HG03060 (cell line): ENCODE data around the gene FOXA3.
A peak's percentile ranks its signal among the peaks of the same experiment; 100 is the strongest.

Experiments used
- ATAC-seq: cut with Tn5 transposase; IDR thresholded peaks from one replicate; pipeline ENCODE4 v1.9.1; 2021; ENCODE audit warnings: low read depth, moderate number of reproducible peaks; ENCODE audit not compliant: unreplicated experiment

The FOXA3 gene

GRCh38 chr19:45872095-45872919, 8.2 kb downstream of the FOXA3 start:
- no peak for ATAC-seq

GRCh38 chr19:45873219-45873772, 9.2 kb downstream of the FOXA3 start:
- ATAC-seq: no peak

DNA sequence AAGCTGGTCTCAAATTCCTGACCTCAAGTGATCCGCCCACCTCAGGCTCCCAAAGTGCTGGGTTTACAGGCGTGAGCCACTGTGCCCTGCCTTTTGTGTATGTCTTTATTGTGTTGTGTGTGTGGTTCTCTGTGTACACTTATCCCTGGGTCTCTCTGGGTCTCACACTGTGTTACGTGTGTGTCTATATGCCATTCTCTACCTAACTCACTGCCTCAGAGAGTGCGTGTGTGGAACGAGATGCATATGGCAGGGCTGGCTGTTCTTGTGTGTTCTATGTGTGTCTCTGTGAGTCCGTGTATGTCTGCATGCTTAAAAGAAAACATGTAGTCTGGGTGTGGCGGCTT, 10.5 kb downstream of the FOXA3 start:
- ATAC-seq: no peak

GRCh38 chr19:45876161-45876410, 12.0 kb downstream of the FOXA3 start:
- no peak for ATAC-seq

DNA sequence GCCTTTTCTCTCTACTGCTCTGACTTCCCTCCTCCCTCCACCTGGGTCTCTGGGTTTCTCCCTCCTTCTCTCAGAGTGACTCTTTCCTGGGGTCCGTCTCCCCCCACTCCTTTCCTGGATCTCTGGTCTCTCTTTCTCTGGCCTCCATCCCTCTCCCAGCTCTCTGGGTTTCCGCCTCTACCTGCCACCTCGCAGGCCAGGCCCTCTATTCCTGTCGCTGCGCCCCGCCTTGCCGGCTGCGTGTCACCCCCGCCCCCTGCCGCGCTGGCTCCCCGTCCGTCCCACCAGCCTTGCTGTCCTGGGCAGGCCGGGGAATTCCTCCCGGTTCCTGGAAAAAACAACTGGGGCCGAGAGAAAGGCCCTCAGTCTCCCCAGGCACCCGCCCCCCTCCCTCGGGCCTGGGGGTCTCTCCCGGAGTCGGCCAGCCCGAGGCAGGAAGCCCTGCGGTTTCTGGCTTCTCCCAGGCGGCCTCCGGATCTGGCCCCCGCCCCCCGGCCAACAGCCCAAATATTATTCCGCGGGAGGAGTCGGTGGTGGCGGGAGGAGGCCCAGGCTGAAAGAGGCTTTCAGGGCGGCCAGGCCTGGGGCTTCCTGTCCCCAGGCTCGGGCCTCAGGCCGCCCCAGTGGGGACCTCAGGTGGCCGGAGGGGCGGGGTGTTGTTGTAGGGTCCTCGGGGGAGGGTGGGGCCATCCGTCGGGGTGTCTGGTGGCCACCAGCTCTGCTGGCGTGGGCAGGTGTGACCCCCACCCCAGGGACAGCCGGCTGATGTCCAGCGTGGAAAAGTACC, 12.5 kb downstream of the FOXA3 start:
- ATAC-seq: no peak

DNA sequence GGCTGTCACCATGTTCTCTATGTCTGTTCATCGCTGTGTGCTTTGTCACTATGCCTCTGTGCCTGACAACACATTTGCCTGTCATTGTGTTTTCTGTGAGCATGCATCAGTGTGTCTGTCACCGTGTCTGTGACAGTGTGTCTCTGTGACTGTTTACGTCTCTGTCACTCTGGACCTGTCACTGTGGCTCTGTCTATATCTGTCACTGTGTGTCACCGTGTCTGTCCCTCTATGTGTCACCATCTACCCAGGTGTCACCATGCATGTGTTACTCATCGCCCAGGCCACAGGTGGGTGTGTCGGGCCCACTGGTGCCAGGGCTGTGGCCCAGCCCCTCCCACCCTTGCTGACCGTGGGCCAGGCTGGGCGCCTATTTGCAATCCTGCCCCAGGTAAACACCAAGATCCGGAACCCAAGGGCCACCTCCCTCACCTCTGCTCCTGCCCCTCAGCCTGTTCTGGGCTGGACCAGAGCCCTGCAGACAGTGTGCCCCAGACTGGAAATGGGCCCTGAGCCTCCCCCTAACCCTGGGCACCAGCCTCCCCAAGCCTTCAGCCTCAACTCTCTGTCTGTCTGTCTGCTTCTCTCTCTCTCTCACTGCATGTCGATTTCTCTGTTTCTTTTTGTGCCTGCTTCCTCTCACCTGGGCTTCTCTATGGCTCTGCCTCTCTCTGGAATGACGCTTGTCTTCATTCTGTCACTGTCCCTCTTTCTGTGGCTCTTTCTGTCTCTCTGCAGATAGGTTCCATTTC, 14.1 kb downstream of the FOXA3 start:
- no peak for ATAC-seq

DNA sequence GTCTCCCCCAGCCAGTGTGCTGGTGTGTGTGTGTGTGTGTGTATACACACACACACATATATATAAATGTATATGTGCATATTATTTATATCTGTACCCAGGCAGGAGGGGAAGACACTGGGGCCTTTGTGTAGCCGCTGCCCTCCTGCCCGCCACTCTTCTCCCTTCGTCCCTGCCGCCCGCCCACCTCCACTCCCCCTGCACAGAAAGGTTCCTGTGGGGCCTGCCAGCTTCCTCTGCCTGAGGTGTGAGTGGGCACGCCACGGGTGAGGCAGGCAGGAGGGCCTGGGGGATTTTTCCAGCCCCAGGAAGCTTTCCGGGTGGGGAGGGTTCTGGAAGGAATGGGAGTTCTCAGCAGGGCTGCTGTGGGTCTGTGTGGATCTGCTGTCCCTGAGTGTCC, 14.9 kb downstream of the FOXA3 start:
- no peak for ATAC-seq

GRCh38 chr19:45879971-45880370, 15.8 kb downstream of the FOXA3 start:
- ATAC-seq: no peak

DNA sequence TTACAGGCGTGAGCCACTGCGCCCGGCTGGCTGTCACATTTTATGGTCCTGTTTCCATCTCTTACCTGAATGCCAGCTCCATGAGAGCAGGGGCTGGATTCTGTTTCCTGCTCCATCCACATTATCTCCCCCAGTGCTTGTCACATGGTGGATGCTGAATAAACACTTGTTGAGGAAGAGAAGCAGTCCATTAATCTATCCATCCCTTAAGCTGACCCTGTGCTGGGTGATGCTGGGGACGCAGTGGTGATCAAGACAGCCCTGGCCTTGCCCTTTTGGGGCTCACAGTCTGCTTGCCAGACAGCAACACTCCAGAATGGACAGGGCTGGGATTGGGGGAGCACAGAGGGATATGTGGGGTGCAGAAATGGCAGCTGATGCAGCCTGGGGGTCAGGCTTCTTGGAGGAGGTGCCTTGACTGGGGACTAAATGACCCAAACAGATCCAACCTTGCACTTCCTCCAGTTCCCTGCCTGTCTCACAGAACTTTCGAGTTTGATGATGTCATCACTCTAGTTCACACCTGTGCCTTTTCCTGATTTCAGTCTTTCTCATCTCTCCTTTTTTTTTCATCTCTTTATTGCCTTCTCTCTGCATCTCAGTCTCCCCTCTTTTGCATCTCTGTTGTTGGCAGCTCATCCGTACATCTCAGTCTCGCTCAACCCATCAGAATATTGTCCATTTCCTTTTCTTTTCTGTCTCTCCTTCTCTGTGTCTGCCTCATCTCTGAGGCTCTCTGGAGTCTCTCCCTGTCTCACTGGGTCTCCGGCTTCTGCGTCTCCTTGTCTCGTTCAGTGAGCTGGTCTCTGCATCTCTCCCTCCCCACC, 17.2 kb downstream of the FOXA3 start:
- no peak for ATAC-seq

DNA sequence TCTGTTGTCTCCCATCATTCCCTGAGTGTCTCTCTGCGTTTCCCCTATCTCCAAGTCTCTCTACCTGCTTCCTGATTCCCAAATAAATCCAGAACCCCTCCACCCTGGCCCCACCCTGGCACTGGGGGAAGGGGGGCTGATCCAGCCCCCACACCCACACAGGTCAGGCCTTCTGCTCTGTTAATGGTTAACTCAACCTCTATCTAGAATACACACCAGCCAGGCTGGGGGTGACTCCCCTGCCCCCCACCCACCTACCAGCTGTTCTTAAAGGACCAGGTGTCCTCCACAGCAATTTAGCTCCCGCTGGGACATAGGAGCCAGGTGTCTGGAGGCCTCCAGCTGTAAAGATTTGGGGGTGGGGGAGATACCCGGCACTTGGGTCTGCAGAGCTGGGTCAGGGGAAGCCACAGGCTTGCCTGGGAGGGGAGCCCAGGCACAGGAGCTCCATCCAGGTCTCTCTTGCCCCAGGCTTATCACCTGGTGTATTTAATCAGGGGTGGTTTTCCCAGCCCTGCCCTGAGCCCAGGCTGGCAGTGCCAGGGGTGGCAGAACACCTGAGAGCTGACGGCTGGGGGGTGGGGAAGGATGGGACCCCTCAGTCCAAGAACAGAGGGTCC, 17.9 kb downstream of the FOXA3 start:
- no peak for ATAC-seq

- no peak for ATAC-seq
Measured at GRCh38 chr19:45882652-45883585, 18.8 kb downstream of the FOXA3 start.

GRCh38 chr19:45883586-45883880, 19.4 kb downstream of the FOXA3 start:
- ATAC-seq: no peak

DNA sequence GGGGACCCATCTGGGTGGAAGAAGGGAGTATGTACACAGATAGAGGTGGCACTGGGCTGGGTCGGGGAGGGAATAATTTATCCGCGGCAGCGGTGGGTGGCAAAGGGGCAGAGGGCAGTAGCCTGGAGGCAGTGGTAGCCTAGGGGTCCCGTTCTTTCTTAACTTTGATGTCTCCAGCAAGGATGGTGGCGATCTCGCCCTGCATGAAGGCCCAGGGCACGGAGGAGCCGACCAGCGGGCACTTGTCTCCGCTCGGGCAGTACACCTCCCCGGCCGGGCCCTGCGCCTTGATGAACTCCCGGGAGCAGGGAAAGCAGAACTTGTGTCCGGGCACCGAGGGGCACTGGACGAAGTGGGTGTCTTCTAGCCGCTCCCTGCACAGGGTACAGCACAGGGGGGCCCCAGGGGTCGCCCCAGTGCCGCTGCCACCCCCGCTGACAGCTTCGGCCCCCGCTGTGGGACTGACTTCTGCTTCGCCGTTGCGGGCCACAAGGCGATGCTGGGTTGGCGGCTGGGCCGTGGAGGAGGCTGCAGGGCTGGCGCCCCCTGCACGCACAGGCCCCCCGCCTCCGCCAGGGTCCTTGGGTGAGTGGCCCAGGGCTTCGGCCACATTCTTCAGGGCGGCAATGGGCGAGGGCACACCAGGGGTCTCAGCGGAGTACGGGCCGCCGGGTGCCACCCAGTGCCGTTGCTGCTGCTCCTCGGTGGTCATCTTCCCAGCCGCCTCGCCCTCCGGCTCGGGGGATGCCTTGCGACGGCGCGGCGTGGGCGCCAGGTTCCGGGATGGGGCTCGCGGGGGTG, 20.0 kb downstream of the FOXA3 start:
- no peak for ATAC-seq

- no peak for ATAC-seq
Measured at GRCh38 chr19:45884682-45885555, 20.8 kb downstream of the FOXA3 start.

GRCh38 chr19:45885556-45886426, 21.7 kb downstream of the FOXA3 start, which contains the start of gene IRF2BP1:
IRF2BP1 (minus strand) TSS chr19:45886141; CDS start chr19:45885774, 367 bp downstream.
- ATAC-seq: peak; percentile 30
